T-helper 1 cell treated with Interleukin-12 subunit alpha and Interleukin-12 subunit beta and Interleukin-4 antibody, amounts not matched to agents 30 μg/mL and 1 μg/mL, for 36 hours (primary cell): Measurements from ENCODE around the gene KCNJ12.
"Not testable (repeated sequence)": the region's sequence is repeated elsewhere in the genome, so short reads cannot be mapped to it uniquely, and the experiment has no call there.

Source experiments
- H3K27ac Mint-ChIP-seq: one replicate; pipeline ENCODE4 v1.8.0; 2021; ENCODE audit warnings: mild to moderate bottlenecking, mixed read lengths
- H3K27me3 Mint-ChIP-seq: one replicate; pipeline ENCODE4 v1.8.0; 2021; ENCODE audit warnings: low read depth, mixed read lengths
- H3K36me3 Mint-ChIP-seq: one replicate; pipeline ENCODE4 v1.8.0; 2021; ENCODE audit warnings: low read depth, mixed read lengths
- H3K4me1 Mint-ChIP-seq: one replicate; pipeline ENCODE4 v1.8.0; 2021; ENCODE audit warnings: low read depth, mixed read lengths
- H3K4me3 Mint-ChIP-seq: one replicate; pipeline ENCODE4 v1.8.0; 2021; ENCODE audit warnings: mild to moderate bottlenecking, moderate library complexity, mixed read lengths
- H3K9me3 Mint-ChIP-seq: one replicate; pipeline ENCODE4 v1.8.0; 2021; ENCODE audit warnings: mixed read lengths

Gene KCNJ12

DNA sequence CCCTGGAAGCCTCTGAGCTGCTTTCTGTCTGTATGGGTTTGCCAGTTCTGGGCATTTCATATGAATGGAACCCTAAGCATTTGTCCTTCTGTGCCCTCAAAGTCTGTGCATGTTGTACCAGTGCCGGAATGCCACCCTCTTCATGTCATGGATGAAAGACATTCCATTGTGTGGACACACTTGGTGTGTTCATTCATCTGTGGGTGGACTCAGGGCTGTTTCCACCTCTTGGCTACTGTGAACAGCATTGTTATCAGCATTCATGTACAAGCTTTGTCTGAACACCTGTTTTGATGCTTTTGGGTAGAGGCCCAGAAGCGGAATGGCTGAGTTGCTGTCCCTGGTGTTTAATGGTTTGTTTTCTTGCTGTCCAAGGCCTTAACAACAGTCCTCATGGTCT, 30.1 kb upstream of the KCNJ12 start:
- H3K4me3 Mint-ChIP-seq, H3K27ac Mint-ChIP-seq, H3K36me3 Mint-ChIP-seq, H3K27me3 Mint-ChIP-seq, H3K4me1 Mint-ChIP-seq, H3K9me3 Mint-ChIP-seq: not testable (repeated sequence)

DNA sequence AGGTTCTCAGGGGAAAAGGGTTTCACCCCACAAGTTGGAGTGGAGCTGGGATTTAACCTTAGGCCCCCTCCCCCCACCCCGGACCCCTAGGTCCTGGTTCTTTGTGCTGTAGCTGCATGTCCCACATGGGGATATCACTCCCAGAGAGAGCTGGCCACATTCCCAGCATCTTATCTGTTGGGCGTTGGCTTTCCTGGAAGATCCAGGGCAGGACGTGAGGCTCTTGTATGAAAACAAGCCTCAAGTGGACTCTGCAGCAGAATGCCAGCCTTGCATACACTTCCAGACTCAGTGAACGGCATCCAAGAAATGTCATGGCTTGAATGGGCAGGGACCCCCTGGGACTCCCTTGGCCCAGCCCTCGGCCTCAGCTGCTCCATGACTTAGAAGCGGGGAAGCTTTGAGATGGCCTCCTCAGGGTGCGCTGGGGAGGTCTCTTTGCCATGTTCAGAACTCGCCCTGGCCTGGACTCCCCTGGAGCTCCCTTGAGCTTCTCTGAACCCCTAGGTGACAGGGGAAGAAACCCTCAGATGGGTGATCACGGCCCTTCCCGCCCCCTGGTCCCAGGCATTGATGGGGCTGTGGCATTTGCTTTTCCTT, 29.4 kb upstream of the KCNJ12 start:
- not testable (repeated sequence) for H3K36me3 Mint-ChIP-seq, H3K9me3 Mint-ChIP-seq, H3K4me1 Mint-ChIP-seq, H3K4me3 Mint-ChIP-seq, H3K27me3 Mint-ChIP-seq, H3K27ac Mint-ChIP-seq

DNA sequence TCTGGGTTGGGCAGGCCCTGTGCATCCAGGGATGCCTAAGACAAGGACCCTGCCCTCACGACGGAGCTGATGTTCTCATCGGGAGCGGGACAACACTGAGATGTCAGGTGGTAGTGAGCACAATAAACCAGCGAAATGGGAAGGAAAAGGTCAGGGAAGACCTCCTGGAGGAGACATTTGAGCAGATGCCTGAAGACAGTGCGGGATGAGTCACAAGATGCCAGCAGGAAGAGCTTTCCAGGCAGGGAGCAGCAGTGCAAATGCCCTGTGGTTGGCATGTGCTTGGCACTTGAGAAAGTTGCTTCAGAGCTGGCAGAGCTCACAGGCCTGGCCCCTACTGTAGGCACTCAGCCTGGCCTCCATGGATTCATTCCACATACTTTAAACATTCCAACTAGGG, 28.5 kb upstream of the KCNJ12 start:
- not testable (repeated sequence) for H3K36me3 Mint-ChIP-seq, H3K4me1 Mint-ChIP-seq, H3K4me3 Mint-ChIP-seq, H3K9me3 Mint-ChIP-seq, H3K27me3 Mint-ChIP-seq, H3K27ac Mint-ChIP-seq

DNA sequence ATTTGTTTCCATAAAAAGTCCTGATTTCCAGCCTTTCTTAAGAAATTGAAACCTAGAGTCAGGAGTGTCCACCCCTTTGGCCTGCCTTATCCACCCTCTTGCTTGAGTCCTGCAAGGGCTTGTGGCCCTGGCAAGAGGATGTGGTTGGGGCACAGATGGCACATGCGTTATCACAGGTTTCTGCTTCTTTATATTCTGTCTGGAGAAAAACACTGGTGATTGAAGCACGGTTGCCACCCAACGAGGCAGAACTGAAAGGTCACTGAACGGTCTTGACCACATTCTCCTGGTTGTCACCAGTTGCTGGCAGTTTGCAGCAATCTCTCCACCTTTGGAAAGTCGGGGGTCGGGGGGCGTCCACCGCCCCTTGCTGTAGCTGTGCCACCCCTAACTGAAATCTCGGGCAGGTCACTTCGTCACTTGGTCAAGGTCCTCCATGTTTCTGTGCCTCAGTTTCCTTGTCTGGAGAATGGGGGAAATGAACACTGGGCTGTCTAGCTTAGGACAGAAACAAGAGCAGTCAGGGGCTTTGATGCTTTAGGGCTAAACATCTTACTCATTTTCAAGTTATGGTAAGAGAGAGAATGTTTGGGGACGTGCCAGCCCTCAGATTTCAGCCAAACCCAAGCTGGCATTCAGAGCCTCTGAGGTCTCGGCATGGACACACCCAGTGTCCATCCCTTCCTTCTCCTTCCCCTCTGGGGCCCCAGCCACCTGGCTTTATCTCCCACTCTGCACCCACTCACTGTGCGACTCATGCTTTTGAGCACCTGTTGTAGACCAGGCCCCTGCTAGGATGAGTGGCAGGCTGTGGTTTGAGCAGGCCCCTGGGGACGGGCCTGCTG, 27.9 kb upstream of the KCNJ12 start:
- H3K9me3 Mint-ChIP-seq, H3K27me3 Mint-ChIP-seq, H3K4me1 Mint-ChIP-seq, H3K27ac Mint-ChIP-seq, H3K4me3 Mint-ChIP-seq, H3K36me3 Mint-ChIP-seq: not testable (repeated sequence)

DNA sequence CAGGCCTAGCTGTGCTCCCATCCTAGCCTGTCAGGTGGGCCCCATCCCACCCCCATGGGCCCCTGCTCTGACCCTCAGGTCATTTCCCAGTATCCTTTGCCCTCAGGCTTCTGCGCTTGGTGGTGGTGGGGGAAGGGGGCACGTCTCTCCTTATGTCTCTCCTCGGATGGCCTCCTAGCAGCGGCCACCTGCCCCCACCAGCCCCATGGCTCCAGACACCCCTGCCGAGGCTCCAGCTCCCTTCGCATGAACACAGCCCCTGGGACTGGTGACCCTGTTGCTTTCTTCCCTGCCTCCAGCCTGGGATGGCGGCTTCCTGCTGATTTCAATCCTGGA, 27.3 kb upstream of the KCNJ12 start:
- H3K9me3 Mint-ChIP-seq, H3K4me1 Mint-ChIP-seq, H3K36me3 Mint-ChIP-seq, H3K4me3 Mint-ChIP-seq, H3K27me3 Mint-ChIP-seq, H3K27ac Mint-ChIP-seq: not testable (repeated sequence)

DNA sequence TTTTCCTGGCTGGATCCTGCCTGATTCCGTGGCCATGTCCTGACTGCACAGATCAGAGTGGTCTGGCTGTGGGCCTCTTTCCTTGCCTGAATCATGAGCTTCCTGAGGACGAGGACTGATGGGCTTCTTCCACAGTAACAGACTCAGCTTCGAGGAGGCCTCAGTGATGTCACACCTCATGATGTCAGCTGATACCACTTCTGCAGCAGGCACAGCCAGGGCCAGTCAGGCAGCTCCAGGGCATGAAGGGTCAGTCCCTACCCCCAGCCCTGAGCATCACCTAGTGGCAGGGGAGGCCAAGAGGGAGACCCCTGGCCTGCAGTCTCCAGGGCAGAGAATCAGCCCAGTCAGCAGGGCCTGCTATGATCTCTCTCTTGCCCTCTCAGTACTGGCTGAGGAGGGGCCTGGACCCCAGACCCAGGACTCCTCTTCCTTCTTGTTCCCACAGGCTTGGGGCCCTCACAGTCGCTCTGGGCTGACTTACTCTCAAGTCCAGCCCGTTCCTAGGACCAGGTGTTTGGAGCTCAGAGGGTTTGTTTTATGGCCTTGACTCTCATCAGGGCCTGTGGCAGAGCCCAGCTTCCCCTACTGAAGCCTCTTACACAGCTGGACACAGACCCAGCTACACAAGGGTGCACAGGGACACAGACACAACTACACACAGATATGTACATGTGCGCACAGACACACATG, 26.7 kb upstream of the KCNJ12 start:
- H3K4me1 Mint-ChIP-seq, H3K36me3 Mint-ChIP-seq, H3K4me3 Mint-ChIP-seq, H3K27me3 Mint-ChIP-seq, H3K27ac Mint-ChIP-seq, H3K9me3 Mint-ChIP-seq: not testable (repeated sequence)

DNA sequence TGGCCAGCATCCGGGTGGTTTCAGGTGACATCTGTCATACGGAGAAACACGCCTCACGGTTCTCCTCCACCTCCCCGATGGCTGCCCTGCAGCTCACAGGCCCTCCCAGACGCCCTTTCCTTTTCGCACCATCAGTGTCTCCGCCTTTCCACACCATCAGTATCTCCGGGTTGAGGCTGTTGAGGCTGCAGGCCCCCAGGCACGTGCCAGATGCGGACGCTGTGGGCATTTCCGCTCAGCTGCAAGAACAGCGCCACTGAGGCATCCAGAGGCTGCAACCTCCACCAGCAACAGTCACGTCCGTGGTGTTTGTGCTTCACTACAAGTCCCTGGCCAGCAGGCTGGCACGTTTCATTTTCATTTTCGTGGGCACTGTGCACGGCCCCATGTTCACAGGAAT, 25.7 kb upstream of the KCNJ12 start:
- H3K9me3 Mint-ChIP-seq, H3K27ac Mint-ChIP-seq, H3K4me1 Mint-ChIP-seq, H3K27me3 Mint-ChIP-seq, H3K4me3 Mint-ChIP-seq, H3K36me3 Mint-ChIP-seq: not testable (repeated sequence)

DNA sequence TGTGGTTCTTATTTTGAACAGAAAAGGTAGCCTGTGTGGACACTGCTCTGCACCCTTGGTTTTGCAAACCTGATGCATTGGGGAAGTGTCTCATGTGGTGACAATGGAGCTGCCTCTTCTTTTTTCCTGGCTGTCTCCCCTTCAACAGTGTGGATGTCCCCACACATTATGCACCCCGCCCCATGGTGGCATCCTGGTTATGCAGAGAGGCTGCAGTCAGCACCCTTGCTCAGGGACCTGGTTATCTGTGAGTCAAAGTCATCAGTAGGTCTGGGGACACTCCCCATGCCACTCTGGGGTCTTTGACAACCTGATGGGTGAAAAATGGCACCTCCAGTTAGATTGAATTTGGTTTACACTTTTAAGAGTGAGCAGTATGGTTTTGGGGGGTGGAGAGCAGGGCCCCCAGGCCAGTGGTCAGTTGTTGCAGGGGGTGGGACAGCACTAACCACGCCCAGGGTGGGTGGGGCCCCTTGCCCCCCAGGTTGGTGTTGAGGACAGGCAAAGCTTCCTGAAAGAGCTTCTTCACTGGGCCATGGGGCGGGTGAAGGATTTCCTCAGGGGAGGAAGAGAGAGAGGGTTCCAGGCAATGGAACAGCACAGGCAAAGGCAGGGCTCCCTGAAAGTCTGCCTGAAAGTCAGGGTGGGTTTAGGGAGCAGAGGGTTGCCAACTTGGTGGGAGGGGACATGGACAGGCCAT, 24.6 kb upstream of the KCNJ12 start:
- no peaks in the 10 kb centered on the region for H3K9me3 Mint-ChIP-seq
- H3K4me3 Mint-ChIP-seq, result no peak overlapping the region
- no peaks in the 10 kb centered on the region for H3K4me1 Mint-ChIP-seq
- H3K27me3 Mint-ChIP-seq, result no peaks in the 10 kb centered on the region
- H3K36me3 Mint-ChIP-seq, result no peaks in the 10 kb centered on the region
- H3K27ac Mint-ChIP-seq, result no peak overlapping the region

DNA sequence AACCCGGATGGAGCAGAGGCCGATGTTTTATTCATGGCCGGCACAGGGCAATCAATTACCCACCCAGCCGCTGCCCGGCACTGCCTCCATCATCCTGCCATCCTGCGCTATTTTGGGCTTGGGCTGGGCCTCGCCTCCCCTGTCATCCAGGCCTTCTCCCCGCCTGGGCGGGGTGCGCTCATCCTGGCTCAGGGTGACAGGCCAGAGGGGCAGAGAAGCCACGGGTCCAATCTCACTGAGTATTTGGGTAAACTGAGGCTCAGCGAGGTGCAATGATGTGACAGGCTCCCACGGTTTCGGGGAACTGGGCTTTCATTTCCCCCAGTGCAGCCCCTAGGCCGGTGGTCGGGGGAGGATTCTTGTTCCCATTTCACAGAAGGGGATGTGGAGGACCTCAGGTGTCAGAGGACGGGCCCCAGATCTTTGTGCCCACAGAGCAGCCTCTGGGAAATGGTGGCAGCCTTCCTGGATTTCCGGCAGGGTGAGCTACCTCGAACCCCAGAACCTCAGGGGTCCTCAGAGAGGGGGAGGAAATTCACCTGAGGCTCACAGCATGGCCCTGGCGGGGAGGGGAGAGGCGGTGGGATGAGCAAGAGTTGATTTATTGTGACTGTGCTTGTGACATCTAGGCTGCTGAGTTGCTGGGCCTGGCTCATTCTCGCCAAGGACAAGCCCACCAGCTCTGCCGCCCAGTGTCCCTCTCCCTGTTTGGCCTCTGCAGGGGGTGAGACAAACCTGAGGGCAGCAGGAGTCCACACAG, 23.8 kb upstream of the KCNJ12 start:
- H3K4me1 Mint-ChIP-seq, result no peaks in the 10 kb centered on the region
- no peak overlapping the region for H3K4me3 Mint-ChIP-seq
- H3K27me3 Mint-ChIP-seq, result no peaks in the 10 kb centered on the region
- no peak overlapping the region for H3K27ac Mint-ChIP-seq
- H3K9me3 Mint-ChIP-seq, result no peaks in the 10 kb centered on the region
- H3K36me3 Mint-ChIP-seq, result no peaks in the 10 kb centered on the region

DNA sequence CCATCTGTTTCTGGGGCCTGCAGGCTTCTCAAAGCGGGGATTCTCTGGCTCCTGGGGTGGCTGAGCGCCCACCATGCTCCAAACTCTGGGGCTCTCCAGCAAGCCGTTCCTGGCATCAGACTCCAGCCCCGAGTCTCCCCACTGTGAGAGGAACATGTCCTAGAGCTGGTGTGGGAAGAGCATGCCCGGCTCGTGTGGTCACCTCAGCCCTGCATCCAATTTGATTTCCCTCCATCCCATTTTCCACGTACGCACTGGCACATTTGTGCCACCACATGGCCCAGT, 23.2 kb upstream of the KCNJ12 start:
- Mint-ChIP-seq H3K4me1 (no peaks in the 10 kb centered on the region), H3K36me3 (no peaks in the 10 kb centered on the region), H3K27ac (no peak overlapping the region), H3K4me3 (no peak overlapping the region), H3K9me3 (no peaks in the 10 kb centered on the region), H3K27me3 (no peaks in the 10 kb centered on the region)

DNA sequence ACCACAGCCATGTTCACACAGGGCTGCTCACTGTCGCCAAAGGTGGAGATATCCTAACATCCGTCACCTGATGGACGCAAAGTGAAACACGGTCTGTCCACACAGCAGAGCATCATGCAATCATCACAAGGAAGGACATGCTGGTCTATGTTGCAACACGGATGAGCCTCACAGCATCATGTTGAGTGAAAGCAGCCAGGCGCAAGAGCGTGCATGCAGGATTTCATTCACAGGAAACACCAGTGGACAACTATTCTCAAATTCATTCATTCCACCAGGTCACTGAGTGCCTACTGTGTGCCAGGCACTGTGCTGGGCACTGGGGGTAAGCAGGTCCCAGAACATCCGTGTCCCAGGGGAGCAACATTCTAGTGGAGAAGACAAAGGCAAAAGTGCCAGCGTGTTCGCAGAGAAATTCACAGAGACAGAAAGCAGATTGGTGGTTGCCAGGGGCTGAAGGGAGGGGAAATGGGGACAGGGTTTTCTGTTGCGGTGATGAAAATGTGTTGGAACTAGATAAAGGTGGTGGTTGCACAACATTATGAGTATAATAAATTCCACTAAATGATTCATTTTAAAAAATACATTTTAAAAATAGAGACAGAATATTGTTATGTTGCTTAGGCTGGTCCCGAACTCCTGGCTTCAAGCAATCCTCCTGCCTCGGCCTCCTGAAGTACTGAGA, 22.7 kb upstream of the KCNJ12 start:
- Mint-ChIP-seq H3K27ac (no peak overlapping the region), H3K27me3 (no peaks in the 10 kb centered on the region), H3K9me3 (no peaks in the 10 kb centered on the region), H3K4me1 (no peaks in the 10 kb centered on the region), H3K4me3 (no peak overlapping the region), H3K36me3 (no peaks in the 10 kb centered on the region)

DNA sequence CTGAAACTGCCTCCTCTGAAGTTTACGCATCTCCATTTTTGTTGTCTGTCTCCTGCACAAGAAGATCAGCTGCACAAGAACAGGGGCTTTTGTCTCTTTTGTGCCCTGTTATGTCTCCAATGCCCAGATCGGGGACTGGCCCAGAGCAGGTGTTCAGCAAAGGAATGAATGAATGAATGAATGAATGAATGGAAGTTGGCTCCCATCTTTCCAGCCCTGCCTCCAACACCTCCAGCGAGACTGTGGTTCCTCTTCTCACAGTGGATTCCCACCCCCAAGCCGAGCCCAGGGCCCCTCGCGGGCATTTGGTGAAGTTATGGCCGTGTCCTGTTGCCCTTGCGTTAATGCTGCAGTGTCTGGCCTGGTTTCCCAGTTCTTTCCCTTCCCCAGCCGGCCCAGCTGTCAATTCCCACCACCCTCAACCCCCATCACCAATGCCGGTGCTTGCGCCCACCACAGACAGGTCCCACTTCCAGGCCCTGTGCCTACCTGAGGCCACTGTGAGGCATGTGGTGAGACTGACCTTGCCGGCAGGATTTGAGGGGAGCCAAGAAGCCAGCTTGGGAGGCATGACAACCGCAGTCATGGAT, 21.3 kb upstream of the KCNJ12 start:
- H3K27ac Mint-ChIP-seq, result no peak overlapping the region
- H3K27me3 Mint-ChIP-seq, result no peaks in the 10 kb centered on the region
- no peaks in the 10 kb centered on the region for H3K4me1 Mint-ChIP-seq
- H3K4me3 Mint-ChIP-seq, result no peak overlapping the region
- no peaks in the 10 kb centered on the region for H3K9me3 Mint-ChIP-seq
- no peaks in the 10 kb centered on the region for H3K36me3 Mint-ChIP-seq

DNA sequence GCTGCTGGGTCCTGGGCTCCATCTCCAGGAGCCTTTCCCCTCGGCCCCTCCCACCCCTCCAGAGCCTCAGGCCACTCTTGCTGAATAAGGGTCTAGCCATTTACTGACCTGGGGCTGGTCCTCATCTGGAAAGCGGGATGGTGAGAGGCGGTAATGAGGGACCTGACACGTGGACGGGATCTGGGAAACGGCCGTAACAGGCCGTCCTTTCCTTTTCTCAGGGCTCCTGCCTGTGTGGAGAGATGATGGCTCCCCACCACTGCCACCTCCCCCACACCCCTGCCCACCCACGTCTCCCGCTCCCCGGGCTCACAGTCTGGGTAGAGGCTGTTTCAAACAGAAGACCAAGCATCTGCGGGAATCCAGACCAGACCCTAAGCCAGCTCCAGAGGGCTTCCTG, 20.6 kb upstream of the KCNJ12 start:
- H3K9me3 Mint-ChIP-seq, result no peaks in the 10 kb centered on the region
- H3K4me3 Mint-ChIP-seq, result no peak overlapping the region
- no peaks in the 10 kb centered on the region for H3K4me1 Mint-ChIP-seq
- H3K36me3 Mint-ChIP-seq, result no peaks in the 10 kb centered on the region
- no peaks in the 10 kb centered on the region for H3K27me3 Mint-ChIP-seq
- H3K27ac Mint-ChIP-seq, result no peak overlapping the region

DNA sequence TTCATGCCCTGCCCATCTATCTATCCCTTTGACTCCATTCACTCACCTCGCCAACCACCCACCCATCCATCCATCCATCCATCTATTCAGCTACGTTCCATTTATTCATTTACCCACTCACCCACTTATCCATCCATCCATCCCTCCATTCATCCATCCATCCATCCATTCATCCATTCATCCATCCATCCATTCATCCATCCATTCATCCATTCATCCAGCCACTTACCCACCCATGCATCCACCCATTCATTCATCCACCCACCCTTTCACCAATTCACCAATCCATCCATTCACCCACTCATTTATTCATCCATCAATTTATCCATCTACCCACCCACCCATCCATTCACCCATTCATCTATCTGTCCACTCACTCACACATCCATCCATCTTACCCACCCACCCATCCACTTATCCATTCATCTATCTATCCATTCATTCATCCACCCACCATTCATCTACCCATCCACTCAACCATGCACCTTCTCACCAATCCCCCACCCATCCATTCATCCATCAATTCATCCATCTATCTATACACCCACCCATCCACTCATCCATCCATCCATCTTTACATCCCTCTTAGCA, 19.5 kb upstream of the KCNJ12 start:
- Mint-ChIP-seq H3K4me3 (no peak overlapping the region), H3K9me3 (no peaks in the 10 kb centered on the region), H3K4me1 (no peaks in the 10 kb centered on the region), H3K27ac (no peak overlapping the region), H3K36me3 (no peaks in the 10 kb centered on the region), H3K27me3 (no peaks in the 10 kb centered on the region)
